Stomach (tissue), 9 donors: Measurements from ENCODE around the gene NTPCR. TPM values are rescaled to one million over a fixed set of nuclear protein-coding genes. Genes with fewer than 3 reads are reported as not detected.

Source experiments
- DNase-seq, 2 donors: peaks; one replicate each; pipeline versions ENCODE4 v3.0.0 to v3.0.0-alpha.2; 2013 to 2019
- H3K27ac ChIP-seq, 5 donors: fragments of 200-600 bp in 4 of 5; sonication (generic) in 4 of 5; one replicate each; pipeline ENCODE4 v1.5.1; 2013 to 2019; ENCODE audit warnings: mild to moderate bottlenecking in 1 of 5, moderate library complexity in 1 of 5
- H3K27me3 ChIP-seq, 3 donors: fragments of 200-600 bp; sonication (generic); one replicate each; pipeline ENCODE4 v1.5.1; 2017 to 2019; ENCODE audit warnings: mixed run types in 1 of 3
- H3K36me3 ChIP-seq, 4 donors: fragments of 200-600 bp; sonication (generic); 1 replicate in 3 of 4; 2 replicates in 1 of 4; pipeline ENCODE4 v1.5.1; 2016 to 2019
- H3K4me1 ChIP-seq, 4 donors: fragments of 200-600 bp; sonication (generic); one replicate each; pipeline ENCODE4 v1.5.1; 2016 to 2019
- H3K4me3 ChIP-seq, 4 donors: fragments of 200-600 bp; sonication (generic) in 3 of 4; one replicate each; pipeline ENCODE4 v1.5.1; 2016 to 2019; ENCODE audit warnings: mild to moderate bottlenecking in 1 of 4
- H3K9me3 ChIP-seq, 4 donors: fragments of 200-600 bp; sonication (generic); one replicate each; pipeline ENCODE4 v1.5.1; 2016 to 2019
- EP300 ChIP-seq: sonication (generic); formaldehyde crosslinking; IDR thresholded peaks from one replicate; pipeline ENCODE4 v1.6.1; 2017; ENCODE audit warnings: antibody characterized with exemption
- POLR2A ChIP-seq, 4 donors: fragments of 450-650 bp; IDR thresholded peaks; one replicate each; pipeline ENCODE4 v1.6.1; 2016; ENCODE audit warnings: antibody characterized with exemption in 4 of 4, control low read depth in 2 of 4, mild to moderate bottlenecking in 1 of 4, moderate library complexity in 1 of 4
- POLR2AphosphoS5 ChIP-seq, 3 donors: sonication (generic); formaldehyde crosslinking; IDR thresholded peaks; one replicate each; pipeline ENCODE4 v1.6.1; 2016; ENCODE audit warnings: antibody characterized with exemption in 3 of 3
- WGBS, 5 donors: extraction: QIAGEN DNeasy Blood & Tissue Kit in 3 of 5; methylation state at CpG; one replicate each; pipeline versions ENCODE4 v1.1.5 to v1.1.7; 2013 to 2018; 5-methylcytosine and 5-hydroxymethylcytosine counted together
- intact Hi-C: fragments of 100-400 bp; cut with DNase I; formaldehyde crosslinking; loops from one replicate; pipeline ENCODE4 v1.15.1; 2023; ENCODE audit warnings: low total_unique reads
- polyA plus RNA-seq, 3 donors: library from polyadenylated mRNA; stranded (reverse); fragments of 200-250 nt; gene quantifications; one replicate each; pipeline ENCODE4 v1.2.3, GENCODE V29; 2013
- total RNA-seq, 5 donors: library from RNA; depleted of rRNA; stranded (reverse); fragments of >200 nt; gene quantifications; one replicate each; pipeline versions ENCODE4 v1.1.0 to v1.2.3, GENCODE V29; 2014 to 2016
- TF ChIP-seq, protein P1 (sequence below), 7 experiments: fragments of 450-650 bp in 4 of 7; fragments of 200-600 bp in 3 of 7; sonication (generic) in 3 of 7; IDR thresholded peaks; one replicate each; pipeline ENCODE4 v1.5.1; 2016 to 2019; ENCODE audit warnings: antibody characterized with exemption in 7 of 7, control low read depth in 2 of 7, mild to moderate bottlenecking in 1 of 7
- donor health status: healthy with polysubstance abuse.
- donor health status: Bipolar disorder and iron deficiency.
- donor health status: healthy.

The NTPCR gene
- total and polyA plus RNA-seq, 8 donors: 14.9 to 56.3 (median 43.1) TPM

DNA sequence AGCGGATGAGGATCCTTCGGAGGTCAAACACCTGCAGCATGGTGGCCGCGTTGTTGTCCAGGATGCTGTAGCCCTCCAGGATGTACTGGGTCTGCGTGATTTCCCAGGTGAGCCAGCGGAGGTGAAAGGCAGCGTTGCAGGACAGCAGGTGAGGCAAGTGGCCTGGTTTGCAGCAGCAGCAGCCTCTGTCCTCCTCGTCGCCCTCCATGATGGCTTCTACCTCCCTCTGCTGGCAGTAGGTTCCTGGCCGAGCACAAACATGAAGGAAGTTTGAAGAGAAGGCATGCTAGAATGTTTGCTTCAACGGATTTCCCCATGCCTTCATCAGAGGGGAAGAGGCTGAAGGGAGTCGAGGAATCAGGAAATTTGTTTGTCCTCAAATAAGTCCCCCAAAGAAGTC is 74.7 kb downstream of the NTPCR start:
- peaks cover 2 to 11% (median 8%) of the 10 kb centered on the region in 4 donors for H3K4me1 ChIP-seq
- H3K4me3 ChIP-seq: no peak overlapping the region
- intact Hi-C loops: loop anchor here (10.0 kb wide), 1 partner anchor 390 kb away; the partner anchor contains the start of gene SIPA1L2
- WGBS, 5 donors: 58 to 70% (median 63%) methylated on average over 12 of the region's 12 CpGs
- H3K9me3 ChIP-seq: no peaks in the 10 kb centered on the region
- no peak overlapping the region for H3K27ac ChIP-seq
- H3K27me3 ChIP-seq: no peaks in the 10 kb centered on the region
- no peak for TF ChIP-seq POLR2A (IDR thresholded peaks at IDR 0.05)
- TF ChIP-seq, protein P1, sequence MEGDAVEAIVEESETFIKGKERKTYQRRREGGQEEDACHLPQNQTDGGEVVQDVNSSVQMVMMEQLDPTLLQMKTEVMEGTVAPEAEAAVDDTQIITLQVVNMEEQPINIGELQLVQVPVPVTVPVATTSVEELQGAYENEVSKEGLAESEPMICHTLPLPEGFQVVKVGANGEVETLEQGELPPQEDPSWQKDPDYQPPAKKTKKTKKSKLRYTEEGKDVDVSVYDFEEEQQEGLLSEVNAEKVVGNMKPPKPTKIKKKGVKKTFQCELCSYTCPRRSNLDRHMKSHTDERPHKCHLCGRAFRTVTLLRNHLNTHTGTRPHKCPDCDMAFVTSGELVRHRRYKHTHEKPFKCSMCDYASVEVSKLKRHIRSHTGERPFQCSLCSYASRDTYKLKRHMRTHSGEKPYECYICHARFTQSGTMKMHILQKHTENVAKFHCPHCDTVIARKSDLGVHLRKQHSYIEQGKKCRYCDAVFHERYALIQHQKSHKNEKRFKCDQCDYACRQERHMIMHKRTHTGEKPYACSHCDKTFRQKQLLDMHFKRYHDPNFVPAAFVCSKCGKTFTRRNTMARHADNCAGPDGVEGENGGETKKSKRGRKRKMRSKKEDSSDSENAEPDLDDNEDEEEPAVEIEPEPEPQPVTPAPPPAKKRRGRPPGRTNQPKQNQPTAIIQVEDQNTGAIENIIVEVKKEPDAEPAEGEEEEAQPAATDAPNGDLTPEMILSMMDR (IDR thresholded peaks at IDR 0.05): peak in 5 of 7 experiments; percentile 30 to 56 (median 45)
- TF ChIP-seq POLR2AphosphoS5 (IDR thresholded peaks at IDR 0.05): peak in 1 of 3 donors; percentile 35
- no peak for TF ChIP-seq EP300
- H3K36me3 ChIP-seq: no peaks in the 10 kb centered on the region
- DNase-seq: peak; percentile 63 to 80

DNA sequence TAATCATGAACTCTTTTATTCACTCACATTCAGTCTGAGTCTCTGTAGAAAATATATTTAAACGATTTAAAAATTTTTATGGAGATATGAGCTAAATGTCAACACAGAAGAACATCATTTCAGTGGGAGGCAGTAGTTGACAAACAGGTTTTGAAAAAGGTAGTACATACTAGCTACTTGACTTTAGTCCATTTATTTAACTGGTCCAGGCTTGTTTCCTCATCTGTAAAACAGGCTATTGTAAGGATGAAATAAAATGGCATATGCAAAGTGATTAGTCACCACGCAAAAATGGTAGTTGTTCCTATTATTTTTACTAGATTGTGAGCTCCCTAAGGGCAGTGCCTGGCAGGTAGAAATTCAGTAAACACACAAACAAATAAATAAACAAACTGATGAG is 75.2 kb downstream of the NTPCR start:
- intact Hi-C loops: loop anchor here (10.0 kb wide), 1 partner anchor 391 kb away; the partner anchor contains the start of gene SIPA1L2
- no peak for TF ChIP-seq POLR2A (IDR thresholded peaks at IDR 0.05)
- no peak for TF ChIP-seq POLR2AphosphoS5 (IDR thresholded peaks at IDR 0.05)
- TF ChIP-seq EP300: no peak
- TF ChIP-seq, protein P1 (IDR thresholded peaks at IDR 0.05): no peak
- no peaks in the 10 kb centered on the region for H3K27me3 ChIP-seq

DNA sequence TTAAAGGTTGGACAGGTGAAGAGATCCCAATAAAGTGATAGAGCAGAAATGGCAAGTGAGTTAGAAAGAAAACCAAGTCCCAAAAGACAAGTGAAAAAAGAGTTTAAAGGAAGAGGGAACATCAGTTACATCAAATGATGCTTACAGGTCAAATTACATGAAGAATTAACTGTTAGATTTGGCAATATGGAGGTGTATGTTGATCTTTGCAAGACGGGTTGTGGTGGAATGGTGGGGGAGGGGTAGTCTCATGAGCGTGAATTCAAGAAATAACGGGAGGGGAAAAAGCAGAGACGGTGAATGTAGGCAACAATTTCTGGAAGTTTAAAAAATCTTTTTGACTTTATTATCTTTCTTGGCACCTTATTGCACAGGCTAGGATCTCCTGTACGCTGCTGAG is 76.6 kb downstream of the NTPCR start:
- intact Hi-C loops: loop anchor here (10.0 kb wide), 1 partner anchor 392 kb away; the partner anchor contains the start of gene SIPA1L2
- WGBS, 5 donors: 82 to 88% (median 83%) methylated on average over 5 of the region's 5 CpGs

More for the DNA sequence above, 75.2 kb downstream of the NTPCR start:
- Histone ChIP-seq H3K27ac (no peak overlapping the region), H3K9me3 (no peaks in the 10 kb centered on the region), H3K4me1 (peaks cover 0 to 7% (median 3%) of the 10 kb centered on the region in 4 donors), H3K4me3 (no peak overlapping the region), H3K36me3 (no peaks in the 10 kb centered on the region)
- DNase-seq: peak in 1 of 2 donors; percentile 19
- WGBS, 5 donors: 58 to 61% (median 60%) methylated on average over 2 of the region's 2 CpGs

DNA sequence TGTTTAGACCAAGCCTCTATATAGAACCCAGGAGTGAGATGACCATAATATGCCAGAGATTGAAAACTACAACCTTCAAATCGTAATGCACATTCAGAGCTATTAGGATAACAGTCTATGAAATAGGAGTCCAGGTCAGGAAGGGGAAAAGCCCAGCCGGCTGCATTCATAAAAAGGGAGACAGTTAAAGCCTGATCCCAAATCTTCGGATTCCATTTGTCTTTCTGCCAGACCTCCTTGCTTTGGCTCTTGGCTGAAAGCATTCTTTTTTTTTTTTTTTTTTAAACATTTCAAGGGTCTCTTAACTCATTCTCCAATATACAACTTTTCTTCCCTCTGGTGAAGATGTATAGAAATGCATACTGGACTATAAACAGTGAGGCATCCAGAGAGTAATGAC is 81.1 kb downstream of the NTPCR start:
- peak in 1 of 2 donors; percentile 55 for DNase-seq
- Histone ChIP-seq H3K27me3 (no peaks in the 10 kb centered on the region), H3K4me1 (peaks cover 0 to 6% (median 0%) of the 10 kb centered on the region in 4 donors), H3K36me3 (no peaks in the 10 kb centered on the region), H3K4me3 (no peak overlapping the region), H3K9me3 (no peaks in the 10 kb centered on the region), H3K27ac (no peak overlapping the region)
- 67 to 86% (median 85%) methylated on average over 3 of the region's 3 CpGs for WGBS, 5 donors
- intact Hi-C loops: no loop called here
- TF ChIP-seq POLR2A (IDR thresholded peaks at IDR 0.05) (no peak), POLR2AphosphoS5 (IDR thresholded peaks at IDR 0.05) (no peak), EP300 (no peak)
- TF ChIP-seq, protein P1 (IDR thresholded peaks at IDR 0.05): no peak

More for the DNA sequence above, 76.6 kb downstream of the NTPCR start:
- no peaks in the 10 kb centered on the region for H3K27me3 ChIP-seq
- TF ChIP-seq, protein P1 (IDR thresholded peaks at IDR 0.05): no peak
- no peak for TF ChIP-seq POLR2A (IDR thresholded peaks at IDR 0.05)
- TF ChIP-seq POLR2AphosphoS5 (IDR thresholded peaks at IDR 0.05): no peak
- TF ChIP-seq EP300: no peak
- no peak overlapping the region for H3K4me3 ChIP-seq
- H3K27ac ChIP-seq: no peak overlapping the region
- H3K36me3 ChIP-seq: no peaks in the 10 kb centered on the region
- no peaks in the 10 kb centered on the region for H3K4me1 ChIP-seq
- DNase-seq: no peak
- no peaks in the 10 kb centered on the region for H3K9me3 ChIP-seq
